ENCODE data around the gene DNAJC28. TPM values are rescaled to one million over a fixed set of nuclear protein-coding genes. Genes with fewer than 3 reads are reported as not detected.

The DNAJC28 gene
- 1 to 10 TPM in 3 of 4 donors, under 1 TPM in 1; 0.66 to 3.6 (median 1.7) TPM for total RNA-seq

GRCh38 chr21:33491373-33492102 lies at the start of gene DNAJC28:
Gene DNAJC28, minus strand, starts transcription at chr21:33491716. Its CDS starts 2,323 bp downstream, at chr21:33489393.
- Histone ChIP-seq H3K9me3 (no peaks in the 10 kb centered on the region), H3K4me1 (peaks cover 0 to 12% (median 0%) of the 10 kb centered on the region in 4 donors), H3K27ac (peak within 1 kb of the TSS; percentile 72 to 88 (median 82)), H3K36me3 (no peaks in the 10 kb centered on the region), H3K4me3 (peak within 1 kb of the TSS; percentile 53 to 76 (median 66)), H3K27me3 (no peaks in the 10 kb centered on the region)
- peak; percentile 77 to 87 for DNase-seq (ENCODE audit: low spot score in 2 of 2)
- no peak for TF ChIP-seq POLR2A (IDR thresholded peaks at IDR 0.05)
- peak; percentile 60 to 78 for TF ChIP-seq EP300 (IDR thresholded peaks at IDR 0.05)
- TF ChIP-seq, protein P1, sequence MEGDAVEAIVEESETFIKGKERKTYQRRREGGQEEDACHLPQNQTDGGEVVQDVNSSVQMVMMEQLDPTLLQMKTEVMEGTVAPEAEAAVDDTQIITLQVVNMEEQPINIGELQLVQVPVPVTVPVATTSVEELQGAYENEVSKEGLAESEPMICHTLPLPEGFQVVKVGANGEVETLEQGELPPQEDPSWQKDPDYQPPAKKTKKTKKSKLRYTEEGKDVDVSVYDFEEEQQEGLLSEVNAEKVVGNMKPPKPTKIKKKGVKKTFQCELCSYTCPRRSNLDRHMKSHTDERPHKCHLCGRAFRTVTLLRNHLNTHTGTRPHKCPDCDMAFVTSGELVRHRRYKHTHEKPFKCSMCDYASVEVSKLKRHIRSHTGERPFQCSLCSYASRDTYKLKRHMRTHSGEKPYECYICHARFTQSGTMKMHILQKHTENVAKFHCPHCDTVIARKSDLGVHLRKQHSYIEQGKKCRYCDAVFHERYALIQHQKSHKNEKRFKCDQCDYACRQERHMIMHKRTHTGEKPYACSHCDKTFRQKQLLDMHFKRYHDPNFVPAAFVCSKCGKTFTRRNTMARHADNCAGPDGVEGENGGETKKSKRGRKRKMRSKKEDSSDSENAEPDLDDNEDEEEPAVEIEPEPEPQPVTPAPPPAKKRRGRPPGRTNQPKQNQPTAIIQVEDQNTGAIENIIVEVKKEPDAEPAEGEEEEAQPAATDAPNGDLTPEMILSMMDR (IDR thresholded peaks at IDR 0.05) = peak in 1 of 5 experiments; percentile 12
- 1% methylated on average over 41 to 48 of the region's 52 CpGs for WGBS, 2 donors

- H3K4me1 ChIP-seq = peaks cover 0 to 46% (median 22%) of the 10 kb centered on the region in 4 donors
- no peaks in the 10 kb centered on the region for H3K27me3 ChIP-seq
- peak overlapping the region; percentile 60 to 77 (median 76) for H3K4me3 ChIP-seq
- 50 to 52% methylated on average over 19 of the region's 19 CpGs for WGBS, 2 donors
- peak overlapping the region; percentile 96 to 100 (median 98) for H3K27ac ChIP-seq
- H3K36me3 ChIP-seq = peaks cover 0 to 32% (median 0%) of the 10 kb centered on the region in 3 donors
- no peak for TF ChIP-seq EP300 (IDR thresholded peaks at IDR 0.05)
- TF ChIP-seq, protein P1 (IDR thresholded peaks at IDR 0.05) = no peak
- no peak for TF ChIP-seq POLR2A (IDR thresholded peaks at IDR 0.05)
- no peaks in the 10 kb centered on the region for H3K9me3 ChIP-seq
- no peak for DNase-seq (ENCODE audit: low spot score in 2 of 2)
These were observed 49.7 kb upstream of the DNAJC28 start for GRCh38 chr21:33541105-33541711.

DNA sequence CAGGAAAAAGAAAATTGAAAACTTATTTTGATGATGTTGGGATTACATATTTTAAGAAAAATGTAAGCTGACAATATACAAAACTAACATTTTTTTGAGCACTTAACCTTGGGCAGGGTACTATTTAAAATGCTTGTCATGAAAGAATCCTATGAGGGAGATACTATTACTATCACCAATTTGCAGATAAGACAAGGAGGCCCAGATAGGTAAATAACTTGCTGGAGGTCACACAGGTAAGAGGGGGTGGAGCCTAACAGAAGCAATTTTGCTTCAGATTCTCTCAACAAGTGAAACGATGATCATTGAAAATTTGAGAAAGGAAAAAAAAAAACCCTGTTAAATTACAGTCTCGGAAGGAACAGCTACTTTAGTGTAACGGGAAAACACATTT lies 49.2 kb upstream of the DNAJC28 start:
- H3K4me1 ChIP-seq = peaks cover 0 to 41% (median 19%) of the 10 kb centered on the region in 4 donors
- no peaks in the 10 kb centered on the region for H3K27me3 ChIP-seq
- WGBS, 2 donors = 71 to 82% methylated on average over 3 of the region's 3 CpGs
- no peaks in the 10 kb centered on the region for H3K9me3 ChIP-seq
- H3K27ac ChIP-seq = peak overlapping the region in 3 of 4 donors; percentile 98 to 100 (median 99)
- peak overlapping the region in 2 of 4 donors; percentile 60 to 76 for H3K4me3 ChIP-seq
- TF ChIP-seq, protein P1 (IDR thresholded peaks at IDR 0.05) = no peak
- no peak for TF ChIP-seq EP300 (IDR thresholded peaks at IDR 0.05)
- TF ChIP-seq POLR2A (IDR thresholded peaks at IDR 0.05) = no peak
- no peak for DNase-seq (ENCODE audit: low spot score in 2 of 2)
- H3K36me3 ChIP-seq = peaks cover 0 to 36% (median 0%) of the 10 kb centered on the region in 3 donors

DNA sequence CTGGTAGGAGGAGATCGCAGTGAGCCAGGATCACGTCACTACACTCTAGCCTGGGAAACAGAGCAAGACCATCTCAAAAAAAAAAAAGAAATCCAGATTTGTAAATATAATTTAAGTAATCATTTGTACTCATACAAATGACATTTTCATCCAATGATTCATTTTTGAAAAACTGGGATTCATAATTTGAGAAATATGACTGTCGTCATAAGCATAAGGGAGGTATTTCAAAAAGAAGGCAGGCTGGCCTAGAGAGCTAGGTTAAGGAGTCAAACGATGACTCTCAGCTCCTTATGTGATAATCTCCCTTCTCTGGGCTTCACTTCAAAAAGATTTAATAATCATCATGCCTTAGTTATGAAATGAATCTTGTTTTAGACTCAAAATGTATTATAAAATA lies 48.1 kb upstream of the DNAJC28 start:
- whole genome bisulfite sequencing, 2 donors = 79 to 83% methylated on average over 4 of the region's 4 CpGs
- peaks cover 0 to 47% (median 2%) of the 10 kb centered on the region in 3 donors for H3K36me3 ChIP-seq
- no peak for DNase-seq (ENCODE audit: low spot score in 2 of 2)
- TF ChIP-seq EP300 (IDR thresholded peaks at IDR 0.05) = no peak
- no peak for TF ChIP-seq POLR2A (IDR thresholded peaks at IDR 0.05)
- TF ChIP-seq, protein P1 (IDR thresholded peaks at IDR 0.05) = no peak
- H3K9me3 ChIP-seq = no peaks in the 10 kb centered on the region
- H3K4me1 ChIP-seq = peaks cover 0 to 30% (median 10%) of the 10 kb centered on the region in 4 donors
- no peak overlapping the region for H3K4me3 ChIP-seq
- no peak overlapping the region for H3K27ac ChIP-seq
- no peaks in the 10 kb centered on the region for H3K27me3 ChIP-seq

- H3K9me3 ChIP-seq = no peaks in the 10 kb centered on the region
- H3K4me1 ChIP-seq = peaks cover 0 to 23% (median 8%) of the 10 kb centered on the region in 4 donors
- DNase-seq (ENCODE audit: low spot score in 2 of 2) = no peak
- no peak overlapping the region for H3K27ac ChIP-seq
- H3K27me3 ChIP-seq = no peaks in the 10 kb centered on the region
- no peak for TF ChIP-seq POLR2A (IDR thresholded peaks at IDR 0.05)
- no peak for TF ChIP-seq EP300 (IDR thresholded peaks at IDR 0.05)
- TF ChIP-seq, protein P1 (IDR thresholded peaks at IDR 0.05) = no peak
- no peak overlapping the region for H3K4me3 ChIP-seq
- peaks cover 4 to 71% (median 12%) of the 10 kb centered on the region in 3 donors for H3K36me3 ChIP-seq
- 96 to 97% methylated on average over 2 of the region's 2 CpGs for WGBS, 2 donors
These were observed 45.7 kb upstream of the DNAJC28 start for GRCh38 chr21:33537212-33537611.
